Thymus (tissue), 11 donors: ENCODE measurements around the gene METAP1. TPM values are rescaled to one million over a fixed set of nuclear protein-coding genes. Genes with fewer than 3 reads are reported as not detected.
"Not testable (repeated sequence)": the region's sequence is repeated elsewhere in the genome, so short reads cannot be mapped to it uniquely, and the experiment has no call there.

ENCODE experiments used
- DNase-seq, 9 donors: peaks; one replicate each; pipeline ENCODE4 v3.0.0-alpha.2; 2013; ENCODE audit warnings: low spot score in 9 of 9, low read depth in 6 of 9, missing footprints in 1 of 9
- H3K27ac ChIP-seq, 2 donors: one replicate each; pipeline ENCODE4 v1.5.1; 2013; ENCODE audit warnings: control low read depth in 1 of 2, low read depth in 1 of 2, low read length in 1 of 2, mild to moderate bottlenecking in 1 of 2, moderate library complexity in 1 of 2
- H3K27me3 ChIP-seq, 2 donors: one replicate each; pipeline ENCODE4 v1.5.1; 2013; ENCODE audit warnings: low read length in 1 of 2; ENCODE audit not compliant: control insufficient read depth in 2 of 2, insufficient read depth in 1 of 2
- H3K36me3 ChIP-seq, 2 donors: one replicate each; pipeline ENCODE4 v1.5.1; 2013; ENCODE audit warnings: low read length in 1 of 2, mild to moderate bottlenecking in 1 of 2, moderate library complexity in 1 of 2; ENCODE audit not compliant: control insufficient read depth in 2 of 2, insufficient read depth in 2 of 2
- H3K4me1 ChIP-seq, 2 donors: one replicate each; pipeline ENCODE4 v1.5.1; 2013; ENCODE audit warnings: low read length in 2 of 2; ENCODE audit not compliant: control insufficient read depth in 2 of 2, insufficient read depth in 2 of 2
- H3K4me3 ChIP-seq, 2 donors: one replicate each; pipeline ENCODE4 v1.5.1; 2013; ENCODE audit warnings: low read length in 2 of 2, control low read depth in 1 of 2, mild to moderate bottlenecking in 1 of 2
- H3K9me3 ChIP-seq, 2 donors: one replicate each; pipeline ENCODE4 v1.5.1; 2013; ENCODE audit warnings: low read length in 1 of 2, mild to moderate bottlenecking in 1 of 2; ENCODE audit not compliant: control insufficient read depth in 2 of 2, insufficient read depth in 1 of 2
- WGBS: extraction: QIAGEN DNeasy Blood & Tissue Kit; methylation state at CpG from one replicate; pipeline ENCODE4 v1.1.7; 2013; 5-methylcytosine and 5-hydroxymethylcytosine counted together
- polyA plus RNA-seq: library from polyadenylated mRNA; stranded (reverse); fragments of 200-250 nt; gene quantifications from one replicate; pipeline ENCODE4 v1.2.3, GENCODE V29; 2013
- total RNA-seq: library from RNA; stranded (reverse); fragments of 120-200 nt; gene quantifications from one replicate; pipeline ENCODE4 v1.2.4, GENCODE V29; 2013
- donor health status: healthy.

Gene METAP1
- total and polyA plus RNA-seq, 2 donors = 47.4 to 57.7 TPM

- H3K36me3 ChIP-seq = peaks cover 3 to 9% of the 10 kb centered on the region in 2 donors
- H3K9me3 ChIP-seq = peaks cover 0 to 17% of the 10 kb centered on the region in 2 donors
- H3K4me3 ChIP-seq = no peak overlapping the region
- WGBS = 96% methylated on average over 4 of the region's 4 CpGs
- H3K27ac ChIP-seq = no peak overlapping the region
- DNase-seq = no peak
- no peaks in the 10 kb centered on the region for H3K4me1 ChIP-seq
- H3K27me3 ChIP-seq = no peaks in the 10 kb centered on the region
These were observed 17.9 kb downstream of the METAP1 start for GRCh38 chr4:99013402-99013843.

- WGBS = 98% methylated on average over 6 of the region's 6 CpGs
- no peak overlapping the region for H3K4me3 ChIP-seq
These were observed 18.5 kb downstream of the METAP1 start for GRCh38 chr4:99013884-99014523.

GRCh38 chr4:99021386-99021785 lies 25.9 kb downstream of the METAP1 start:
- WGBS = 99% methylated on average over 5 of the region's 5 CpGs
- no peaks in the 10 kb centered on the region for H3K4me1 ChIP-seq
- H3K27ac ChIP-seq = no peak overlapping the region
- H3K36me3 ChIP-seq = peaks cover 16 to 22% of the 10 kb centered on the region in 2 donors
- H3K9me3 ChIP-seq = peaks cover 3 to 24% of the 10 kb centered on the region in 2 donors
- no peaks in the 10 kb centered on the region for H3K27me3 ChIP-seq
- no peak for DNase-seq
- H3K4me3 ChIP-seq = no peak overlapping the region

More at GRCh38 chr4:99013884-99014523, 18.5 kb downstream of the METAP1 start:
- peaks cover 3 to 9% of the 10 kb centered on the region in 2 donors for H3K36me3 ChIP-seq
- H3K9me3 ChIP-seq = peaks cover 0 to 17% of the 10 kb centered on the region in 2 donors
- no peaks in the 10 kb centered on the region for H3K27me3 ChIP-seq
- no peak for DNase-seq
- H3K4me1 ChIP-seq = no peaks in the 10 kb centered on the region
- H3K27ac ChIP-seq = no peak overlapping the region

- WGBS = 99% methylated on average over 9 of the region's 9 CpGs
- Histone ChIP-seq H3K9me3 (peaks cover 3 to 24% of the 10 kb centered on the region in 2 donors), H3K36me3 (peaks cover 16 to 20% of the 10 kb centered on the region in 2 donors), H3K4me3 (no peak overlapping the region), H3K27ac (no peak overlapping the region), H3K4me1 (peaks cover 0 to 2% of the 10 kb centered on the region in 2 donors), H3K27me3 (no peaks in the 10 kb centered on the region)
- DNase-seq = no peak
These were observed 27.0 kb downstream of the METAP1 start for GRCh38 chr4:99022566-99022965.

- not testable (repeated sequence) for H3K27me3 ChIP-seq, H3K27ac ChIP-seq, DNase-seq, H3K4me3 ChIP-seq, H3K4me1 ChIP-seq
- Histone ChIP-seq H3K36me3 (peaks cover 16 to 18% of the 10 kb centered on the region in 2 donors), H3K9me3 (peaks cover 3 to 24% of the 10 kb centered on the region in 2 donors)
- WGBS = 97% methylated on average over 10 of the region's 10 CpGs
These were observed 28.3 kb downstream of the METAP1 start for GRCh38 chr4:99023800-99024251.

GRCh38 chr4:99024481-99025275 lies 29.2 kb downstream of the METAP1 start:
- peak in 2 of 9 donors; percentile 3 to 11 for DNase-seq
- Histone ChIP-seq H3K4me1 (peaks cover 0 to 3% of the 10 kb centered on the region in 2 donors), H3K9me3 (peaks cover 3 to 24% of the 10 kb centered on the region in 2 donors), H3K27ac (no peak overlapping the region), H3K36me3 (peaks cover 16 to 18% of the 10 kb centered on the region in 2 donors), H3K4me3 (no peak overlapping the region), H3K27me3 (no peaks in the 10 kb centered on the region)
- WGBS = 98% methylated on average over 7 of the region's 7 CpGs

GRCh38 chr4:99025506-99025905 lies 30.0 kb downstream of the METAP1 start:
- WGBS = 100% methylated on average over 1 of the region's 1 CpG
- no peak for DNase-seq
- Histone ChIP-seq H3K27me3 (no peaks in the 10 kb centered on the region), H3K4me3 (no peak overlapping the region), H3K36me3 (peaks cover 10 to 17% of the 10 kb centered on the region in 2 donors), H3K27ac (no peak overlapping the region), H3K4me1 (peaks cover 0 to 3% of the 10 kb centered on the region in 2 donors), H3K9me3 (peaks cover 3 to 16% of the 10 kb centered on the region in 2 donors)

- H3K4me1 ChIP-seq = peaks cover 0 to 3% of the 10 kb centered on the region in 2 donors
- DNase-seq = no peak
- no peak overlapping the region for H3K27ac ChIP-seq
- 96% methylated on average over 2 of the region's 2 CpGs for WGBS
- H3K36me3 ChIP-seq = peaks cover 2 to 16% of the 10 kb centered on the region in 2 donors
- H3K9me3 ChIP-seq = peaks cover 0 to 7% of the 10 kb centered on the region in 2 donors
- no peaks in the 10 kb centered on the region for H3K27me3 ChIP-seq
- H3K4me3 ChIP-seq = no peak overlapping the region
These were observed 31.8 kb downstream of the METAP1 start for GRCh38 chr4:99027304-99027703.

GRCh38 chr4:99028187-99028586 lies 32.7 kb downstream of the METAP1 start:
- Histone ChIP-seq H3K4me1 (peaks cover 0 to 3% of the 10 kb centered on the region in 2 donors), H3K4me3 (no peak overlapping the region), H3K9me3 (no peaks in the 10 kb centered on the region), H3K27ac (no peak overlapping the region), H3K27me3 (no peaks in the 10 kb centered on the region), H3K36me3 (peaks cover 0 to 10% of the 10 kb centered on the region in 2 donors)
- no peak for DNase-seq
